ENCODE measurements around the gene DAAM2. TPM values are rescaled to one million over a fixed set of nuclear protein-coding genes. Genes with fewer than 3 reads are reported as not detected.

DAAM2 gene
- total and polyA plus RNA-seq, 12 donors = 6.0 to 25.9 (median 12.2) TPM

DNA sequence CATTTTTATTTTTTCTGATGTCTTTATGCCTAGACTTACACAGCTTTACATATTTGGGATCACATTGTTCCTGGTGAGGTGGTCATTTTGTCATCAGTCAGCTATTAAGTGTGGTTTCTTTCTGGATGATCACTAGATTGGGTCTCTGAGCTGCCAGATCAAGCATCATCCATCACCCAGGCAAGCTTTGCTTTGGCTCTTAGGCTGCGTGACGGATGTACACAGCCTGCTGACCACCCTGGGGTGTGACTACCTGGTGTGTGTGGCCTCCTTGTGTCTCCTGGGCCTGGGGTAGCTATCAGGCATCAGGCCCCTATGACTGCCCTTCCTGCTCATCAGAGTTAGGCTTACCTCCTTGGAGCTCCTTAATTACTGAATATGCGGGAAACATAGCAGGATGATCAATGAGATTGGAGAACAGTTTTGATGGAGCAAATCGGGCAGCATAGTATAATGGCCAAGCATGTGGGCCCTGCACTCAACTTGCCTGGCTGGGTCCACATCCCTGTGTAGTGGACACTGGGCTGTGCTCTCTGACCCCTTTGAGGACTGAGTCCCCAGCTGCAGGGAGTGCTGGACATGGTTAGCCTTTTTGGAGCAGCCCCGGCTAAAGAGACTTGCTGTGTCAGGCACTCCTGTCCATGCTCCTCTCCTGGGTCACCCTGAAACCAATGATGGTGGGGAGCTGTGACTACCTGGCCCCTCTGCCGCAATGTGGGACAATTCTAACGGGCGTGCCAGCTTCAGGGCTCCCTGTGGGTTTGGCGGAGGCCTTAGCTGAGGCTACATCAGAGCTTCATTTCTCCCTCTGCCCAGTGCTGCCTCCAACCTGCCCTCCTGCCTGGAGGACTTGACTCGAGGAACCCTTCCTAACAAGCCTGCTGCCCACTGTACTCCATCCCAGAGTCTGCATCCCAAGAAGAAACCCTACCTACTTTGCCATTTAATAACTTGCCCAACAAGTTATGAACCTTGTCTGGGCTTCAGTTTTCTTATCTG is 8.2 kb downstream of the DAAM2 start:
- Histone ChIP-seq H3K4me3 (no peak overlapping the region), H3K36me3 (no peaks in the 10 kb centered on the region), H3K27me3 (peaks cover 0 to 8% (median 0%) of the 10 kb centered on the region in 7 donors), H3K27ac (no peak overlapping the region), H3K4me1 (peaks cover 0 to 50% (median 25%) of the 10 kb centered on the region in 9 donors), H3K9me3 (no peaks in the 10 kb centered on the region)
- intact Hi-C loops (cut with DNase I) = no loop called here
- TF ChIP-seq, protein P1, sequence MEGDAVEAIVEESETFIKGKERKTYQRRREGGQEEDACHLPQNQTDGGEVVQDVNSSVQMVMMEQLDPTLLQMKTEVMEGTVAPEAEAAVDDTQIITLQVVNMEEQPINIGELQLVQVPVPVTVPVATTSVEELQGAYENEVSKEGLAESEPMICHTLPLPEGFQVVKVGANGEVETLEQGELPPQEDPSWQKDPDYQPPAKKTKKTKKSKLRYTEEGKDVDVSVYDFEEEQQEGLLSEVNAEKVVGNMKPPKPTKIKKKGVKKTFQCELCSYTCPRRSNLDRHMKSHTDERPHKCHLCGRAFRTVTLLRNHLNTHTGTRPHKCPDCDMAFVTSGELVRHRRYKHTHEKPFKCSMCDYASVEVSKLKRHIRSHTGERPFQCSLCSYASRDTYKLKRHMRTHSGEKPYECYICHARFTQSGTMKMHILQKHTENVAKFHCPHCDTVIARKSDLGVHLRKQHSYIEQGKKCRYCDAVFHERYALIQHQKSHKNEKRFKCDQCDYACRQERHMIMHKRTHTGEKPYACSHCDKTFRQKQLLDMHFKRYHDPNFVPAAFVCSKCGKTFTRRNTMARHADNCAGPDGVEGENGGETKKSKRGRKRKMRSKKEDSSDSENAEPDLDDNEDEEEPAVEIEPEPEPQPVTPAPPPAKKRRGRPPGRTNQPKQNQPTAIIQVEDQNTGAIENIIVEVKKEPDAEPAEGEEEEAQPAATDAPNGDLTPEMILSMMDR (IDR thresholded peaks at IDR 0.05) = no peak
- DNase-seq = no peak
- peak in 1 of 8 donors; percentile 20 for ATAC-seq
- 87 to 91% methylated on average over 10 of the region's 10 CpGs for WGBS, 2 donors

DNA sequence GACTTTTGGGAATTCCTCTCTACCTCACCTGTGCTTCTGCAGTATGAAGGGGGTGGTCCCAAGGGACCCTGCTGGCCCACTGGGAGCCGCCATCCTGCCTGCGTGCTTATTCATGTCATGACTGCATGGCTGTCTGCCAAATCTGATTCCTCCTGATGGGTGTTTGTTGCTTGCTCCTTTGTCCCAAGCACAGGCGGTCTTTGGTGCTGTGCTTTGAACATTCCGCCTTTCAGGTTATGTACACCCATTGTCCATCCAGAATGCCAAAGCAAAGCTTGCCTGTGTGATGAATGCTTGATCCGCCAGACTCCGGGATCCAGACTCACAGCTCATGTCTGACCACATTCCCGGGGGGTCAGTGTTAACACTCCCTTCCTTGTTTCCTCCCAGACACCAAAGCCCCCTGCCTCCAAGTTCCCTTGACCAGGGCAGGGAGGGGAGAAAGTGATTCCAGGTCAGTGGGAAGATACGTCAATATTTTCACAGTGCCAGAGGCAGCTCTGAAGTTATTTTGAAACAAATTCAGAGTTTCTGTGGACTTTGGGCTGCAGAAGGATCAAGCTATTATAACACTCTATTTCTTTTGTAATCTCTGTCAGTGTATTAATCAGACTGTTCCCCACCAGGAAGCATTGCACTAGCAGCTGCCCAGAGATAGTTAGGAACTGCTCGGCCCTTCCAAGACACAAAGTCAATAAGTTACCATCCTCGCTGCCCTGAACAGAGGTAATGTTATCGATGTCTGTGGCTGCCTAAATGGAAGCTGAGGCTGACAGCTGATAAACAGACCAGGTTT is 9.5 kb downstream of the DAAM2 start:
- TF ChIP-seq, protein P1 (IDR thresholded peaks at IDR 0.05) = no peak
- Histone ChIP-seq H3K27me3 (no peaks in the 10 kb centered on the region), H3K4me3 (no peak overlapping the region), H3K27ac (peak overlapping the region in 1 of 10 donors; percentile 17), H3K9me3 (no peaks in the 10 kb centered on the region), H3K4me1 (peaks cover 0 to 40% (median 27%) of the 10 kb centered on the region in 9 donors), H3K36me3 (no peaks in the 10 kb centered on the region)
- DNase-seq (no peak), ATAC-seq (peak in 3 of 8 donors; percentile 17 to 24 (median 20))
- WGBS, 2 donors = 42 to 56% methylated on average over 11 of the region's 11 CpGs
- intact Hi-C loops (cut with DNase I) = no loop called here

DNA sequence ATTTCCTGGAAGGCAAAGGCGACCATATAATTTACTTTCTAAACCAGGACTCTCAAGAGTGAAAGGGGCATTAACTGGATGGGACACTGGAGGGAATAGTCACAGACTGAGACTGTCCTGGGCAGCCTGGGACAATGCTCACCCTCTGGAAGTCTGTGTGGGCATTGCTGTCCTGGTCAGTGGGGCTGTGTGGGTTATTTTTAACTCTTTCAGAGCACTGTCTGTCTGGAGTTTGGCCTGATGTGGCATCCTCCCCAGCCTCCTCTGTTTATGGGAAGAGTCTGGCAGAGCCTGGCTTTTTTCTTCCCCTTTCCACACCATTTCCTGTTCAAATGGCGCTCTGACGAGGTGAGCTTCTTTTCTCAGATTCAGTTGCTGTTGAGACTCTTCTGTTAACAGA is 11.7 kb downstream of the DAAM2 start:
- Histone ChIP-seq H3K36me3 (no peaks in the 10 kb centered on the region), H3K4me1 (peaks cover 0 to 53% (median 27%) of the 10 kb centered on the region in 9 donors), H3K9me3 (no peaks in the 10 kb centered on the region), H3K27me3 (no peaks in the 10 kb centered on the region), H3K27ac (no peak overlapping the region), H3K4me3 (no peak overlapping the region)
- 38 to 57% methylated on average over 3 of the region's 3 CpGs for WGBS, 2 donors
- DNase-seq (no peak), ATAC-seq (peak in 1 of 8 donors; percentile 7)
- intact Hi-C loops (cut with DNase I) = no loop called here
- TF ChIP-seq, protein P1 (IDR thresholded peaks at IDR 0.05) = no peak

DNA sequence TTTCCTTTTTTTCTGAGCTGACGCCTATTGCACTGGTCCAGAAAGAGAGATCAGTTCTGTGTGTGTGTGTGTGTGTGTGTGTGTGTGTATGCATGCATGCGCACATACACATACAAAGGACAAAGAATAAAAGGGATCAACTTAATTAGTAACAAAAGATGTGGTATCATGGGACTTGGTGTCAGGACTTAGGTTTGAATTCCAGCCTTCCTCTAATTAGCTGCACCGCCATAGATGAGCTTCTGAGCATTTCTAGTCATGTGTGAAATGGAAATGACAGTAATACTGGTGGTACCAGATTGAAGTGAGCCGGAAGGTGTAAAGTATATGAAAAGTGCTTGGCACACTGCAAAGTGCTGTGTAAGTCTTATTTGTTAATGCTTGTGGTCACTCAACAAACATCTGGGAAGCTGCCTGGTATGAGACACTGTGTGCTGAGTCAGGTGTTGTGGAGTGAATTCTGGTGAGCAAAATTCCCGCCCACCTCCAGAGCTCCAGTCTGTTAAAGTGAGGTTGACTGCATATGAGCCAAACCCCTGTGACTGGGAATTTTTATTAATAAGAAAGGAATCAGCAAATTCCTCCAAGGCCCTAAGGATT is 12.4 kb downstream of the DAAM2 start:
- Histone ChIP-seq H3K36me3 (no peaks in the 10 kb centered on the region), H3K4me1 (peaks cover 0 to 56% (median 27%) of the 10 kb centered on the region in 9 donors), H3K4me3 (no peak overlapping the region), H3K27ac (no peak overlapping the region), H3K9me3 (no peaks in the 10 kb centered on the region), H3K27me3 (no peaks in the 10 kb centered on the region)
- 81 to 86% methylated on average over 5 of the region's 5 CpGs for WGBS, 2 donors
- DNase-seq = no peak
- TF ChIP-seq, protein P1 (IDR thresholded peaks at IDR 0.05) = no peak
- ATAC-seq = peak in 2 of 8 donors; percentile 26 to 39
- intact Hi-C loops (cut with DNase I) = no loop called here
